HPDE6-E6E7 (cell line): ENCODE measurements around the gene RPS6KA4.

Source experiments
- DNase-seq: peaks from one replicate; pipeline ENCODE4 v3.0.0; 2011; ENCODE audit warnings: missing footprints; ENCODE audit errors: extremely low spot score

Gene RPS6KA4

GRCh38 chr11:64348383-64349024, 10.5 kb upstream of the RPS6KA4 start:
- DNase-seq: no peak

GRCh38 chr11:64349025-64349387, 10.0 kb upstream of the RPS6KA4 start:
- no peak for DNase-seq

GRCh38 chr11:64349404-64349803, 9.6 kb upstream of the RPS6KA4 start:
- no peak for DNase-seq

- no peak for DNase-seq
Observed at GRCh38 chr11:64351136-64351631, 7.8 kb upstream of the RPS6KA4 start.

GRCh38 chr11:64352099-64352994, 6.6 kb upstream of the RPS6KA4 start:
- DNase-seq: no peak

- no peak for DNase-seq
Observed at GRCh38 chr11:64352995-64353714, 5.8 kb upstream of the RPS6KA4 start.

DNA sequence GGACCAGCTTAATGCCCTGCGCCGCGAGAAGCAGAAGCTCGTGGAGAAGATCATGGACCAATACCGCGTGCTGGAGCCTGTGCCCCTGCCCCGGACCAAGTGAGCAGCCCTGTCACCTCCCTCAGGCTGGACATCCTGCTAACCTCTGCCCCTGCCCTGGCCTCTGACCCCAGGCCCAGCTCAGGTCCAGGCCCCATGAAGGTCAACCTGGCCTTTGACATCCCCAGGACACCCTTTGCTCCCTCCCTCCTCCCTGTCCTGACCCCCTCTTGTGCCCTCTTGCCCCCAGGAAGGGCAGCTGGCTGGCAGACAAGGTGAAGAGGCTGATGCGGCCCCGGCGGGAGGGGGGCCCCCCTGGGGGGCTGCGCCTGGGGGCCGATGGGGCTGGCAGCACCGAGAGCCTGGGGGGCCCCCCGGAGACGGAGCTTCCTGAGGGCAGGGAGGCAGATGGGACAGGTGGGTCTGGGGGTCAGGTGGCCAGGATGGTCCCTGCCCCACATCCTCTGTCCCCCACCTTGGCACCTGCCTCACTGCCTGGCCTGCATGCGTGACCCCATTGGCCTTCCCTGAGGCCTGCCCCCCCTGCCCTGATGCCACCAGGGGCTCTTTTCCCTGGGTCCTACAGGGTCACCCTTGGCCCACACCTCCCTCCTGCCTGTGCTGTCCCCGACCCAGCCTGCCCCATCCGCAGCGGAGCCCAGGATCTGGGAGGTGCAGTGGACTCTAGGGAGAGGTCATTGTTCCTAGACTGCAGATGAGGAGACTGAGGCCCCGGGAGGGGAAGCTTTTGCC, 5.1 kb upstream of the RPS6KA4 start:
- no peak for DNase-seq

GRCh38 chr11:64355078-64355940, 3.7 kb upstream of the RPS6KA4 start:
- DNase-seq: peak; percentile 89

GRCh38 chr11:64356498-64357411, 2.2 kb upstream of the RPS6KA4 start:
- DNase-seq: no peak

- no peak for DNase-seq
Observed at GRCh38 chr11:64357446-64357845, 1.5 kb upstream of the RPS6KA4 start.

DNA sequence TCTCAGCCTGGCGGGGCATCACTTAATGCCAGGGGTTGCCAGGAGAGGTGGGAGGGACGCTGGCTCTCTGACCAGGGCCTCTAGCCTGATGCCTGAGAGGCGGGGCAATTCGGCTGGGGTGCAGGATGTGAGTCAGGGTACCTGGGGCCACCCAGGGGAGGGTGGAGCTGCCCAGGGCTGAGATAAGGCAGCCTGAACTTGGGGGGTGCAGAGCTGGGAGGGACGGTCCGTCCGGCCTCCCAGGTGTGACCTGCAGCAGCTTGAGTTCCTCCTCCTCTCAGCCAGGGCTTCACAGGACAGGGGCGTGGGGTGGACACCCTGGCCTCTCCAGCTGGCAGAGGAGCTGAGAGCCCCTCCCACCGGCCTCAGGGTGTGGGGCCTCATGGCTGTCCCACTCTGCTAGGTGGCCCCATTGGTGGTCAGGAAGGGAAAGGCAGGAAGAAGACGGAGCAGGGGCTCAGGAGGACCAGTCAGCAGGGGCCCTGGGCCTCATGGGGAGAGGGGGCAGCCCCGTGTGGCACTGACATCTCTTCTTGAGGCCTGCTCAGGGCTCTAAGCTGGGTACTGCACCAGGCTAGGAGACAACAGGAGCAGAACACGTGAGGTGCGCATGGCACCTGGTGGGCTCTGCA, 942 bp upstream of the RPS6KA4 start:
- peak; percentile 95 for DNase-seq

DNA sequence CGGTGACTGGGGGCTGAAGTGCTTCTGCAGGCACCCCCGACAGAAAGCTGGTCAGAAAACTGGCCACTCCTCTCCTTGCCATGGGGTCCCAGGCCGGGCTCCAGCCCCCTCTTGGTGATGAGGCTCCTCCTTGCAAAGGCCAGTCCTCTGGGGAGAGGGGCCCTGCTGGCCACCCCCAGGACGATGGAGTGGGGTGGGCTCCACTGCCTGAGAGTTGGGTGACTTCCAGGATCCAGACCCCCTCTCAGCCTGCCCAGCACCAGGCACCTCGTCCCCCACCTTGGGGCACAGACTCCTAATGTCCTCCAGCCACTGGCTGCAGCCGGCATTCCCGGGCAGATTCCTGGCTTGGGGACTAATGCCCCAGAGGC, 441 bp upstream of the RPS6KA4 start:
- DNase-seq: no peak

DNA sequence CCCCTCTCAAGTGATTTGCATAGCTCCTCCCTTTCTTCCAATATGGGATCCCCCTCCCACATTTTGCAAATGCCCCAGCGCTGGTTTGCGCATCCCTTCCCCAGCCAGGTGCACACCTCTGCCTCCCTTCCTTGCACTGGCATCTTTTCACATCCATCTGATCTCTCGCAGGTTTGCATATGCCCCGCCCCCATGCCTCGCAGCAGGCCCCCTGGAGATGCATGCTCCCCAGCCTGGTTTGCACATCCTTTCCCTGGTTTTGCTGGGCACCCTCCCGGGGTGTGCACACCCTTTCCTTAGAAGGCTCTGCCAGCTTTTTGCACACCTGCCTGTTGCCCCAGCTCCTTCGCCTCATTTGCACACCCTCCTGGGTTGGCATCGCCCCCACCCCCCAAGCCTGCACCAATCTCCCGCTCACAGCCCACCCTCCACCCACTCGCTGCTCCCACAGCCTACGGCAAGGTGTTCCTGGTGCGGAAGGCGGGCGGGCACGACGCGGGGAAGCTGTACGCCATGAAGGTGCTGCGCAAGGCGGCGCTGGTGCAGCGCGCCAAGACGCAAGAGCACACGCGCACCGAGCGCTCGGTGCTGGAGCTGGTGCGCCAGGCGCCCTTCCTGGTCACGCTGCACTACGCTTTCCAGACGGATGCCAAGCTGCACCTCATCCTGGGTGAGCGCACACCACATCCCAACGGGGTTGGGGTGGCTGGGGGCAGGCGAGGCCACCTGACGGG, 917 bp downstream of the RPS6KA4 start:
- DNase-seq: no peak

GRCh38 chr11:64360448-64360921, 1.5 kb downstream of the RPS6KA4 start:
- DNase-seq: no peak

DNA sequence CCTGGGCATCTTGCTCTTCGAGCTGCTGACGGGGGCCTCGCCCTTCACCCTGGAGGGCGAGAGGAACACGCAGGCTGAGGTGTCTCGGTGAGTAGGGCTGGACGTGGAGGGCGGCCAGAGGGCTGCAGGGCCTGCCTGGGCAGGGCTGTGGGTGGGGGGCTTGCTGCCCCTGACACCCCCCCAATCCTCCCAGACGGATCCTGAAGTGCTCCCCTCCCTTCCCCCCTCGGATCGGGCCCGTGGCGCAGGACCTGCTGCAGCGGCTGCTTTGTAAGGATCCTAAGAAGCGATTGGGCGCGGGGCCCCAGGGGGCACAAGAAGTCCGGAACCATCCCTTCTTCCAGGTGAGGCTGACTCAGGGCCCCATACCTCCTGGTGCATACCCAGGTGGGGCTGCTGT, 2.7 kb downstream of the RPS6KA4 start:
- no peak for DNase-seq

- no peak for DNase-seq
Observed at GRCh38 chr11:64362339-64362738, 3.4 kb downstream of the RPS6KA4 start.

DNA sequence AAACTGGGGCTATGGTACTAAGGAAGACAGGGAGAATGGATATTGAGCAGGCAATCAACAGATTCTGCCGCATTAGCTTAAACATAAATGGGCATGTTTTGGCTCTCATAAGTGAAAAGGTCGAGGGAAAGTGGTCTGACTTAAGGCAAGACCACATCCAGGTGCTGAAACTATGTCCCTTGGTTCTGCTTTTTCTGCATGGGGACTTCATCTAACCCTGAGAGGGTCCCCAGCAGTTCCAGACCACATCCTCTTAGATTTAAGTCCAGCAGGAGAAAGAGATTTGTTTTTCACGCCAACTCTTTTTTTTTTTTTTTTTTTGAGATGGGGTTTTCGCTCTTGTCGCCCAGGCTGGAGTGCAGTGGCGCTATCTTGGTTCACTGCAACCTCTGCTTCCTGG, 5.5 kb downstream of the RPS6KA4 start:
- DNase-seq: no peak

- no peak for DNase-seq
Observed at GRCh38 chr11:64364911-64365310, 5.9 kb downstream of the RPS6KA4 start.
